Ammon's horn (tissue), 1 donor: ENCODE data around the gene HDAC9.

Source experiments
- DNase-seq: peaks from one replicate; pipeline ENCODE4 v3.0.0-alpha.2; 2016; ENCODE audit warnings: low spot score

HDAC9 gene

DNA sequence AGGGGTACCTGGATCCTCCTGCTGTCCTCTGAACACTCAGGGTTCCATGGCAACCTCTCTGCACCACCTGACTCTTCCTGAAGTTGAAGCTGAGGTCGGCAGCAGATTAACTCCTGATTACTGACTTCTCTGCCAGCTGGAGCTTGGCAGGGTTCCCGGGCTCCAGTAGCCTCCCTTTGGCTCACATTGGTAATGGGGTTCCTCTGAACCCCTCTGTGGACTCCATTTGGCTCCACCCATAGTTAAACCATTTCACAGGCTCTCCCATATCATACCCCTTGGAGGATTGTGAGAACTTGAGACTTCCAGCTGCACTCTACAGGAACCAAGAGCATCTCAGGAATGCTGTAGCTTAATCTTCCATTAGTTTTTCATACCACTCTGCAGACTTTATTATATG, 292.5 kb downstream of the HDAC9 start:
- no peak for DNase-seq

- no peak for DNase-seq
These were observed 297.5 kb downstream of the HDAC9 start for GRCh38 chr7:18792871-18793595.

- no peak for DNase-seq
These were observed 300.7 kb downstream of the HDAC9 start for GRCh38 chr7:18796216-18796615.

- no peak for DNase-seq
These were observed 302.7 kb downstream of the HDAC9 start for GRCh38 chr7:18798088-18798906.

DNA sequence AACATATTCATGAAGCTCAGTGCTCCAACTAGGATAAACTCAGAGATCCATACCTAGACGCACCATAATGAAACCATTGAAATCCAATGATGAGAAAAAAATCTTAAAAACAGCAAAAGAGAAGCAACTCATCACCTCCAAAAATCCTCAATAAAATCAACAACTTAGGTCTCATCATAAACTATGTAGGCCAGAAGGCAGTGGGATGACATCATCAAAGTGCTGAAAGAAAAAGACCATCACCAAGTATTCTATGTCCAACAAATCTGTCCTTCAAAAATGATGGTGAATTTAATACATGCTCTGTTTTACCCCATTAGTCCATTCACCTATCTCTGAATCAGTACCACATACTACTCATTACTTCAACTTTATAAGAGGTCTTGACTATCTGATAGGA, 304.4 kb downstream of the HDAC9 start:
- DNase-seq = no peak

- no peak for DNase-seq
These were observed 308.4 kb downstream of the HDAC9 start for GRCh38 chr7:18803923-18804322.

GRCh38 chr7:18806177-18806576, 310.6 kb downstream of the HDAC9 start:
- DNase-seq = no peak

- no peak for DNase-seq
These were observed 312.5 kb downstream of the HDAC9 start for GRCh38 chr7:18808026-18808425.

DNA sequence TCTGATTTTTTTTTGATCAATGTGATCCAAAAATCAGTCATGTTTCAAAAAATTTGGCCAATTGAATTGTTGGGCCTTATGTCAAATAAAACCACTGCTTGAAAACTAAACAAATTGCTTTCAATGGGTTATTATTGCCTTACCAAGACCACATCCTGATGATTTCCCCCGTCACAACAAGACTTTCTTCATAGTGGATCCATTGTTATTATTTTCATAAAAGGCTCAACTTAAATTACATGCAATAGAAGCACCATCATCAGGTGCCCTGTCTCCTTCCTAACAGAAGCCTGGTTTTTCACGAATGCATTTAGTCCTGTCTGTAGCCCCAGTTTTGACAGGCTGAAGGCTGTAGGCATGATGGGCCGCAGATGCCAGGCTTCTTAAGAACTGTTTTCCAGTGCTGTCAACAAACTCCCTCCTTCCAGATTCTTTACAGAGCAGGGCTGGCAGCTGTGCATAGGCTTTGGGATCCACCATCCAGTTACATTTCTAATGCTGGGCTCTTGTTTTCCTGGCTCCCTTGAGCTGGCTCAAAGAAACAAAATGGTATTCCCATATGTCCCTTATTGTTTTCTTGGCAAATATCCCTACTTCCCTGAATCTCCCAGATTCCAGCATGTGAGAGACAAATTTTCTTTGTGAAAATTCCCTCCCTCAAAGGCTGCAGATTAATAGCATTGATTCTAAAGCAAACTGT, 319.9 kb downstream of the HDAC9 start:
- DNase-seq = no peak

GRCh38 chr7:18820981-18821380, 325.4 kb downstream of the HDAC9 start:
- no peak for DNase-seq

DNA sequence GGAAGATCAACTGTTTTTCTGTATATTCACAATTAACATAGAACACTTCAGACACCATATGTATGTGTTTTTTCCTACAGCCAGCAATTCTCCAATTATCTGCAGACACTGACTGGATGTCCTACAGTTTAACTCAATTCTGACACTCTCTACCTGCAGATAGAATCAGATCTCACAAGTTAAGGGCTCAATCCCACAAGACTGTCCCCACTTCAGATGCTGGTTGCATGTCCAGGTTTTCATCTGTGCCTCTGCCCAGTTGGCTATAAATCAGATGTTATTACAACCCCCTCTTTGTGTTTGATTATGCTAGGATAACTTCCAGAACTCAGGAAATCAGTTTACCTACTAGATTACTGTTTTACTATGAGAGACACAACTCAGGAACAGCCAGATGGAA, 326.0 kb downstream of the HDAC9 start:
- no peak for DNase-seq

- no peak for DNase-seq
These were observed 328.6 kb downstream of the HDAC9 start for GRCh38 chr7:18824157-18824556.

DNA sequence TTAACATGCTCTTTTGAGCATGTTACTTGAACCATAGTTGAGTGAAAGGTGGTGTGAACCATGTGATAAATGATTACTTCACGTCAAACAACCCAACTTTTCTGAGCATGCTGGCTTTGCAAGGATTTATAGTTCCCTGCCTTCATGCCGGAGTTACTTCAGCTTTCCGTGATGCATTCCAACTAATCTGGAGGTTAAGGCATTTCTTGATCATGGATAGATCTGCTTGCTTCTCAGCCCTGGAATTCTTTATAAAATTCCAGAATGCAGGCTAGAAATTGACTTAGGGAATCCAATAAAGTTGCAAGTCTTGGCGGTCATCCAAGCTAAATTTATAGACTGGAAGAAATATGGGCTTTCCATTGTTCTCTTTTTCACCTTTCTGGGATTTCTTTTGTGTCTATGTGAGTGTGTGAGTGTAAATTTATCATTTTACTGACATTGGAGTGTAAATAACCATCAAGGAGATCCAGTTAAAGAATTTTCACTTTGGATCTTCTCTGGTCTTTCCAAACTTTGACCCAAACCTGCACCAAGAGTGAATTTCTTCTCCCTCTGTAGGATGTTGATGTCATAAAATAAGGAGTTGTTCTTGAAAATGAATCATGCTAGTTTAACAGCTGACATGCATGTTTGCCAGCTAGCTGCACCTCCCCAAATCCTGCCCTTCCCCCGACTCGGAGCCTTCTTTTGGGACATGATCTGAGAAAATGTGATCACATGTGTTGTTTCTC, 332.9 kb downstream of the HDAC9 start:
- no peak for DNase-seq

GRCh38 chr7:18828994-18829857, 333.7 kb downstream of the HDAC9 start:
- no peak for DNase-seq

DNA sequence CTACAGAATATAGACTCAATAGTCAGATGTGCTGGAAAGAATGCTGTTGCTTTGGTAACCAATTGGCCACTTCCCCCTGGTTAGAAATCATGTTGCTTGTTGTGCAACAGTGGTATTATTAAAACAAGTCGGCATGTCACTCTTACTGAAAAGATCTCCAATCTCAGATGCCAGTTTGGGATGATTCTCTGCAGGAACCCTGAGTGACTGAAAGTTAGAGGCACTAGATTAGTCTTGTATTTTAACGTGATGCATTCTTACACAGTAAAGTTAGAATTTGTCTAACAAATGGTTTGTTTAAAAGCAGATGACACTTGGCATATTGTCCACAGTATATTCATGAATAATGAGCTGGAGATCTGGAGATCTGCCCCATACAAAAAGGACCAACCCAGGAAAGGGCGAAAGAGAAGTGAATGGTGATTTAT, 334.3 kb downstream of the HDAC9 start:
- DNase-seq = peak; percentile 20

DNA sequence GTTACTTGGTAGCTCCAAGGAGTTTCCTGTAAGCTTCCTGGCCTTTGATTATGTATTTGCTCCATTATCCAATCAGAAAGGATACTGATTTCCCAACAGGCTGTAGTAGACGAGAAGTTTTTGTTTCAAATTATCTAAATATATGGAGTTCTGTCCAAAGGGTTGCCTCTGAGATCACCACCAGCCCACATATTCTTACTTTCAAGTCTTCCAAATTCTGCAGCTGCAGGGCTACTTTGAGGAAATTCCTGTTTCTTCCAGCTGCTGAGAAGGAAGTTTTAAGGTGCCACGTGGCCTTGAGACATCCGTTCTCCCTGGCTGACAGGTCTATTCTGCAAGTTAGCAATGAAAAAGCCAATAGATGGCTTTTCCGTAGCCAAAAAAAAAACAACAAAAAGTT, 335.9 kb downstream of the HDAC9 start:
- DNase-seq = no peak

GRCh38 chr7:18831943-18832342, 336.4 kb downstream of the HDAC9 start:
- no peak for DNase-seq

GRCh38 chr7:18834577-18834976, 339.0 kb downstream of the HDAC9 start:
- no peak for DNase-seq

GRCh38 chr7:18835001-18835690, 339.6 kb downstream of the HDAC9 start:
- DNase-seq = no peak

- DNase-seq = no peak
These were observed 348.4 kb downstream of the HDAC9 start for GRCh38 chr7:18843979-18844378.

- no peak for DNase-seq
These were observed 349.2 kb downstream of the HDAC9 start for GRCh38 chr7:18844735-18845134.
